22Rv1 (cell line): Measurements from ENCODE around the gene RPP40.

Experiments used
- ZFX ChIP-seq: fragments of 450-650 bp; IDR thresholded peaks from 2 replicates; pipeline ENCODE4 v1.6.1; 2017; ENCODE audit warnings: antibody characterized with exemption, borderline replicate concordance
- TF ChIP-seq, protein P1 (sequence below): fragments of 450-650 bp; IDR thresholded peaks from 2 replicates; pipeline ENCODE4 v1.5.1; 2017; ENCODE audit warnings: mild to moderate bottlenecking

GRCh38 chr6:5020142-5020541 lies 16.3 kb upstream of the RPP40 start:
- TF ChIP-seq, protein P1, sequence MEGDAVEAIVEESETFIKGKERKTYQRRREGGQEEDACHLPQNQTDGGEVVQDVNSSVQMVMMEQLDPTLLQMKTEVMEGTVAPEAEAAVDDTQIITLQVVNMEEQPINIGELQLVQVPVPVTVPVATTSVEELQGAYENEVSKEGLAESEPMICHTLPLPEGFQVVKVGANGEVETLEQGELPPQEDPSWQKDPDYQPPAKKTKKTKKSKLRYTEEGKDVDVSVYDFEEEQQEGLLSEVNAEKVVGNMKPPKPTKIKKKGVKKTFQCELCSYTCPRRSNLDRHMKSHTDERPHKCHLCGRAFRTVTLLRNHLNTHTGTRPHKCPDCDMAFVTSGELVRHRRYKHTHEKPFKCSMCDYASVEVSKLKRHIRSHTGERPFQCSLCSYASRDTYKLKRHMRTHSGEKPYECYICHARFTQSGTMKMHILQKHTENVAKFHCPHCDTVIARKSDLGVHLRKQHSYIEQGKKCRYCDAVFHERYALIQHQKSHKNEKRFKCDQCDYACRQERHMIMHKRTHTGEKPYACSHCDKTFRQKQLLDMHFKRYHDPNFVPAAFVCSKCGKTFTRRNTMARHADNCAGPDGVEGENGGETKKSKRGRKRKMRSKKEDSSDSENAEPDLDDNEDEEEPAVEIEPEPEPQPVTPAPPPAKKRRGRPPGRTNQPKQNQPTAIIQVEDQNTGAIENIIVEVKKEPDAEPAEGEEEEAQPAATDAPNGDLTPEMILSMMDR: no peak
- no peak for TF ChIP-seq ZFX
